HG02610 (cell line): ENCODE results near the gene LMAN1L.
A peak's percentile ranks its signal among the peaks of the same experiment; 100 is the strongest.

ENCODE experiments used
- ATAC-seq: cut with Tn5 transposase; IDR thresholded peaks from one replicate; pipeline ENCODE4 v1.9.1; 2021; ENCODE audit warnings: mild to moderate bottlenecking, moderate library complexity; ENCODE audit not compliant: unreplicated experiment

The LMAN1L gene

GRCh38 chr15:74833376-74834107 is 20.9 kb downstream of the LMAN1L start:
- ATAC-seq, result no peak

- no peak for ATAC-seq
Observed at GRCh38 chr15:74835312-74835823, 22.7 kb downstream of the LMAN1L start.

- no peak for ATAC-seq
Observed at GRCh38 chr15:74836846-74837245, 24.2 kb downstream of the LMAN1L start.

- ATAC-seq, result no peak
Observed at GRCh38 chr15:74837482-74838136, 25.0 kb downstream of the LMAN1L start.

- no peak for ATAC-seq
Observed at GRCh38 chr15:74838137-74838516, 25.5 kb downstream of the LMAN1L start.

- no peak for ATAC-seq
Observed at GRCh38 chr15:74838746-74839525, 26.3 kb downstream of the LMAN1L start.

GRCh38 chr15:74839526-74840395 is 27.1 kb downstream of the LMAN1L start:
- no peak for ATAC-seq

- no peak for ATAC-seq
Observed at GRCh38 chr15:74840851-74841775, 28.5 kb downstream of the LMAN1L start.

- ATAC-seq, result no peak
Observed at GRCh38 chr15:74841891-74842373, 29.3 kb downstream of the LMAN1L start.

- peak; percentile 85 for ATAC-seq
Observed at GRCh38 chr15:74842581-74843444, 30.2 kb downstream of the LMAN1L start, which contains the start of gene ULK3. Gene ULK3, minus strand, starts transcription at chr15:74843156. Its CDS starts 51 bp downstream, at chr15:74843105.

GRCh38 chr15:74843445-74843828 is 30.8 kb downstream of the LMAN1L start:
- ATAC-seq, result no peak

- ATAC-seq, result no peak
Observed at GRCh38 chr15:74843891-74844299, 31.3 kb downstream of the LMAN1L start.

GRCh38 chr15:74844319-74845207 is 31.9 kb downstream of the LMAN1L start:
- ATAC-seq, result no peak

GRCh38 chr15:74845208-74845568 is 32.6 kb downstream of the LMAN1L start:
- no peak for ATAC-seq

- no peak for ATAC-seq
Observed at GRCh38 chr15:74845581-74845980, 32.9 kb downstream of the LMAN1L start.

GRCh38 chr15:74847432-74847831 is 34.8 kb downstream of the LMAN1L start:
- ATAC-seq, result no peak

GRCh38 chr15:74850393-74850792 is 37.8 kb downstream of the LMAN1L start:
- ATAC-seq, result no peak
